DOHH2 (cell line): ENCODE data around the gene FUT8.

Experiments used
- H3F3A ChIP-seq: fragments of 200-600 bp; sonication (generic), shearing (Covaris generic); 2 replicates; pipeline ENCODE4 v1.6.0; 2016; ENCODE audit warnings: antibody characterized with exemption, mild to moderate bottlenecking; ENCODE audit not compliant: control insufficient read depth, insufficient read depth
- H3K27ac ChIP-seq: fragments of 200-600 bp; sonication (generic); 2 replicates; pipeline ENCODE4 v1.5.1; 2014; ENCODE audit warnings: low read depth, mild to moderate bottlenecking, low read length, moderate library complexity
- H3K27me3 ChIP-seq: fragments of 200-600 bp; sonication (generic); 2 replicates; pipeline ENCODE4 v1.6.1; 2014; ENCODE audit warnings: mild to moderate bottlenecking, low read length, mixed read lengths; ENCODE audit not compliant: control insufficient read depth
- H3K36me3 ChIP-seq: fragments of 200-600 bp; sonication (generic); 2 replicates; pipeline ENCODE4 v1.6.1; 2014; ENCODE audit warnings: mild to moderate bottlenecking, low read length, moderate library complexity, mixed read lengths; ENCODE audit not compliant: control insufficient read depth
- H3K4me1 ChIP-seq: fragments of 200-600 bp; sonication (generic); 2 replicates; pipeline ENCODE4 v1.6.1; 2014; ENCODE audit warnings: mild to moderate bottlenecking, low read length, mixed read lengths; ENCODE audit not compliant: control insufficient read depth
- H3K4me2 ChIP-seq: fragments of 200-600 bp; sonication (generic); 2 replicates; pipeline ENCODE4 v1.6.0; 2014; ENCODE audit warnings: mild to moderate bottlenecking, low read length, moderate library complexity
- H3K4me3 ChIP-seq: fragments of 200-600 bp; sonication (generic); 2 replicates; pipeline ENCODE4 v1.5.1; 2014; ENCODE audit warnings: mild to moderate bottlenecking, low read length, mixed read lengths
- H3K79me2 ChIP-seq: fragments of 200-600 bp; sonication (generic); 2 replicates; pipeline ENCODE4 v1.6.1; 2014; ENCODE audit warnings: mild to moderate bottlenecking, low read length, mixed read lengths; ENCODE audit not compliant: control insufficient read depth
- H3K9me2 ChIP-seq: fragments of 200-600 bp; sonication (generic); replicated peaks from 2 replicates; pipeline ENCODE4 v1.6.1; 2014; ENCODE audit warnings: mild to moderate bottlenecking, low read length, mixed read lengths; ENCODE audit not compliant: control insufficient read depth
- H3K9me3 ChIP-seq: fragments of 200-600 bp; sonication (generic); 2 replicates; pipeline ENCODE4 v1.6.1; 2014; ENCODE audit warnings: antibody characterized with exemption, low read length, mixed read lengths; ENCODE audit not compliant: control insufficient read depth, insufficient read depth
- H4K20me1 ChIP-seq: fragments of 200-600 bp; sonication (generic); 2 replicates; pipeline ENCODE4 v1.6.0; 2014; ENCODE audit warnings: low read depth, mild to moderate bottlenecking, antibody characterized with exemption, low read length, moderate library complexity; ENCODE audit not compliant: control insufficient read depth, insufficient read depth
- CTCF ChIP-seq: fragments of 200-600 bp; sonication (generic); IDR thresholded peaks from one replicate; pipeline ENCODE4 v1.5.1; 2014; ENCODE audit warnings: antibody characterized with exemption, mild to moderate bottlenecking, low read depth, low read length; ENCODE audit not compliant: poor library complexity, severe bottlenecking
- EZH2phosphoT487 ChIP-seq: fragments of 200-600 bp; sonication (generic); IDR thresholded peaks from 2 replicates; pipeline ENCODE4 v1.6.1; 2017; ENCODE audit warnings: borderline replicate concordance, mild to moderate bottlenecking, antibody characterized with exemption, low read length, moderate library complexity, mixed read lengths

FUT8 gene

GRCh38 chr14:65472189-65472588 is 59.7 kb downstream of the FUT8 start:
- H3K9me2 ChIP-seq, result no peaks in the 10 kb centered on the region
- TF ChIP-seq CTCF (no peak), EZH2phosphoT487 (no peak)
- peaks cover 17% of the 10 kb centered on the region for H3K36me3 ChIP-seq
- H4K20me1 ChIP-seq, result 0 out of 2 replicates have a peak, but pooled peaks cover 3% of the 10 kb centered on the region
- no peaks in the 10 kb centered on the region for H3F3A ChIP-seq
- no peak overlapping the region for H3K4me2 ChIP-seq
- H3K27me3 ChIP-seq, result no peaks in the 10 kb centered on the region
- peaks cover 89% of the 10 kb centered on the region for H3K79me2 ChIP-seq
- no peak overlapping the region for H3K4me3 ChIP-seq
- no peaks in the 10 kb centered on the region for H3K9me3 ChIP-seq
- H3K27ac ChIP-seq, result no peak overlapping the region
- peaks cover 9% of the 10 kb centered on the region; the same call in 1 of the 2 replicates for H3K4me1 ChIP-seq

- Histone ChIP-seq H4K20me1 (0 out of 2 replicates have a peak, but pooled peaks cover 3% of the 10 kb centered on the region), H3K4me2 (no peak overlapping the region), H3F3A (no peaks in the 10 kb centered on the region), H3K36me3 (peaks cover 6% of the 10 kb centered on the region), H3K79me2 (peaks cover 91% of the 10 kb centered on the region), H3K9me3 (no peaks in the 10 kb centered on the region), H3K27me3 (no peaks in the 10 kb centered on the region), H3K4me3 (no peak overlapping the region), H3K27ac (no peak overlapping the region), H3K9me2 (no peaks in the 10 kb centered on the region), H3K4me1 (peaks cover 29% of the 10 kb centered on the region)
- TF ChIP-seq CTCF (no peak), EZH2phosphoT487 (no peak)
These were observed 63.9 kb downstream of the FUT8 start for GRCh38 chr14:65476273-65476941.

GRCh38 chr14:65476942-65477318 is 64.4 kb downstream of the FUT8 start:
- no peaks in the 10 kb centered on the region for H3K9me2 ChIP-seq
- H3K4me3 ChIP-seq, result no peak overlapping the region
- peaks cover 6% of the 10 kb centered on the region for H3K36me3 ChIP-seq
- H4K20me1 ChIP-seq, result 0 out of 2 replicates have a peak, but pooled peaks cover 3% of the 10 kb centered on the region
- H3F3A ChIP-seq, result no peaks in the 10 kb centered on the region
- peaks cover 27% of the 10 kb centered on the region for H3K4me1 ChIP-seq
- no peak overlapping the region for H3K27ac ChIP-seq
- TF ChIP-seq CTCF (no peak), EZH2phosphoT487 (no peak)
- no peaks in the 10 kb centered on the region for H3K27me3 ChIP-seq
- H3K4me2 ChIP-seq, result no peak overlapping the region
- H3K9me3 ChIP-seq, result no peaks in the 10 kb centered on the region
- H3K79me2 ChIP-seq, result peaks cover 91% of the 10 kb centered on the region
